HEK293 (cell line): ENCODE results near the gene CDH26.

Experiments
- CTCF ChIA-PET: fragments of 350-600 bp; formaldehyde crosslinking; extraction: SDS; loops from one replicate; lab custom pipeline; 2021; ENCODE audit warnings: antibody characterized with exemption; lab: Yijun Ruan, JAX
- POLR2A ChIA-PET: fragments of 300-600 bp; formaldehyde crosslinking; extraction: SDS; loops from one replicate; lab custom pipeline; 2020; ENCODE audit warnings: antibody characterized with exemption, inconsistent platforms; lab: Yijun Ruan, JAX
- H3K27ac ChIP-seq: fragments of 200-500 bp; sonication (Bioruptor generic); 2 replicates; pipeline ENCODE4 v1.5.1; 2014; ENCODE audit warnings: low read depth, low read length, control low read depth, inconsistent platforms; ENCODE audit errors: extremely low read depth
- H3K36me3 ChIP-seq, 2 experiments: fragments of 200-500 bp in 1 of 2; sonication (Bioruptor generic) in 1 of 2; 1 replicate in 1 of 2; 2 replicates in 1 of 2; pipeline ENCODE4 v1.5.1; 2014 to 2017; ENCODE audit warnings: inconsistent platforms in 2 of 2, low read length in 2 of 2; ENCODE audit not compliant: control insufficient read depth in 2 of 2, insufficient read depth in 1 of 2
- H3K4me1 ChIP-seq: fragments of 200-500 bp; sonication (Bioruptor generic); 2 replicates; pipeline ENCODE4 v1.5.1; 2014; ENCODE audit warnings: mild to moderate bottlenecking, low read length, inconsistent platforms; ENCODE audit not compliant: control insufficient read depth, insufficient read depth
- H3K4me3 ChIP-seq: 2 replicates; pipeline ENCODE4 v1.5.1; 2011; ENCODE audit warnings: low read depth, mild to moderate bottlenecking, control low read depth, low read length, moderate library complexity
- H3K9me3 ChIP-seq: fragments of 200-500 bp; sonication (Bioruptor generic); 2 replicates; pipeline ENCODE4 v1.5.1; 2014; ENCODE audit warnings: low read depth, low read length, inconsistent platforms; ENCODE audit not compliant: control insufficient read depth, insufficient read depth
- AEBP2 ChIP-seq: fragments of 450-650 bp; formaldehyde crosslinking; IDR thresholded peaks from 2 replicates; pipeline ENCODE4 v1.5.1; 2016; ENCODE audit warnings: missing biosample characterization, missing genetic modification characterization, borderline replicate concordance
- MEIS1 ChIP-seq: sonication (generic); formaldehyde crosslinking; IDR thresholded peaks from 2 replicates; pipeline ENCODE4 v1.8.1; 2022; ENCODE audit warnings: missing genetic modification reagents, mild to moderate bottlenecking, borderline replicate concordance
- REST ChIP-seq: fragments of 450-650 bp; formaldehyde crosslinking; IDR thresholded peaks from 2 replicates; pipeline ENCODE4 v1.5.1; 2016; ENCODE audit warnings: missing biosample characterization, missing genetic modification characterization
- SP7 ChIP-seq: fragments of 450-650 bp; formaldehyde crosslinking; IDR thresholded peaks from 2 replicates; pipeline ENCODE4 v1.5.1; 2016; ENCODE audit warnings: missing biosample characterization, missing genetic modification characterization
- ZBTB48 ChIP-seq: fragments of 450-650 bp; formaldehyde crosslinking; IDR thresholded peaks from 2 replicates; pipeline ENCODE4 v1.5.1; 2016; ENCODE audit warnings: missing biosample characterization, missing genetic modification characterization
- ZNF184 ChIP-seq: fragments of 450-650 bp; IDR thresholded peaks from 2 replicates; pipeline ENCODE4 v1.5.1; 2018; ENCODE audit warnings: missing biosample characterization, mild to moderate bottlenecking, missing genetic modification characterization
- ZNF223 ChIP-seq: fragments of 450-650 bp; formaldehyde crosslinking; IDR thresholded peaks from 2 replicates; pipeline ENCODE4 v1.5.1; 2016; ENCODE audit warnings: missing biosample characterization, missing genetic modification characterization
- ZNF501 ChIP-seq: fragments of 450-650 bp; formaldehyde crosslinking; IDR thresholded peaks from 2 replicates; pipeline ENCODE4 v1.5.1; 2016; ENCODE audit warnings: missing biosample characterization, missing genetic modification characterization
- ZNF513 ChIP-seq: fragments of 450-650 bp; IDR thresholded peaks from 2 replicates; pipeline ENCODE4 v1.5.1; 2018; ENCODE audit warnings: missing biosample characterization, missing genetic modification characterization
- ZNF548 ChIP-seq: fragments of 450-650 bp; formaldehyde crosslinking; IDR thresholded peaks from 2 replicates; pipeline ENCODE4 v1.5.1; 2016; ENCODE audit warnings: missing biosample characterization, missing genetic modification characterization
- TF ChIP-seq, protein P1 (sequence below): fragments of 450-650 bp; formaldehyde crosslinking; IDR thresholded peaks from 2 replicates; pipeline ENCODE4 v1.5.1; 2016; ENCODE audit warnings: missing biosample characterization, missing genetic modification characterization, low read depth
- TF ChIP-seq, protein P2 (sequence below): fragments of 450-650 bp; formaldehyde crosslinking; IDR thresholded peaks from 2 replicates; pipeline ENCODE4 v1.5.1; 2017; ENCODE audit warnings: missing biosample characterization, missing genetic modification characterization

The CDH26 gene

DNA sequence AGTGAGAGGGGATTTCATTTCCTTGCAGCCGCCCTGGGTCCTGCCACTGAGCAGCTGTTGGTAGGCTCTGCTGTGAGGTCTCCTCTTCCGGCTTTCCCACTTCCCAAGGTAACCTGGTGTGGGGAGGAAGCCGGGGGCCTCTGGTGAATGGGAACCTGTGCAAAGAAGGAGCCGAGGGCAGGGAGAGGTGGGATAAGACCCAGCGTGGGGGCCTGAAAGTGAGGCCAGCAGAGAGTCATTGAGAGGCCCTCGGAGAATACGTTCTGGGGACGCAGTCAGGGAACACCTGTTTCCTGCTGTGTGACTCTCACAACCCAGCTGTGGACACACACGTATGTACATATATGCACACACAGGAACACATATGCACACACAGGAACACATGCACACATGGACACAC lies 100.7 kb downstream of the CDH26 start:
- H3K36me3 ChIP-seq: no peaks in the 10 kb centered on the region
- TF ChIP-seq ZNF501 (tag by site-specific recombination) (no peak), REST (tag by site-specific recombination) (no peak), ZNF223 (tag by site-specific recombination) (no peak), MEIS1 (no peak), ZBTB48 (tag by site-specific recombination) (no peak)
- TF ChIP-seq, protein P1, sequence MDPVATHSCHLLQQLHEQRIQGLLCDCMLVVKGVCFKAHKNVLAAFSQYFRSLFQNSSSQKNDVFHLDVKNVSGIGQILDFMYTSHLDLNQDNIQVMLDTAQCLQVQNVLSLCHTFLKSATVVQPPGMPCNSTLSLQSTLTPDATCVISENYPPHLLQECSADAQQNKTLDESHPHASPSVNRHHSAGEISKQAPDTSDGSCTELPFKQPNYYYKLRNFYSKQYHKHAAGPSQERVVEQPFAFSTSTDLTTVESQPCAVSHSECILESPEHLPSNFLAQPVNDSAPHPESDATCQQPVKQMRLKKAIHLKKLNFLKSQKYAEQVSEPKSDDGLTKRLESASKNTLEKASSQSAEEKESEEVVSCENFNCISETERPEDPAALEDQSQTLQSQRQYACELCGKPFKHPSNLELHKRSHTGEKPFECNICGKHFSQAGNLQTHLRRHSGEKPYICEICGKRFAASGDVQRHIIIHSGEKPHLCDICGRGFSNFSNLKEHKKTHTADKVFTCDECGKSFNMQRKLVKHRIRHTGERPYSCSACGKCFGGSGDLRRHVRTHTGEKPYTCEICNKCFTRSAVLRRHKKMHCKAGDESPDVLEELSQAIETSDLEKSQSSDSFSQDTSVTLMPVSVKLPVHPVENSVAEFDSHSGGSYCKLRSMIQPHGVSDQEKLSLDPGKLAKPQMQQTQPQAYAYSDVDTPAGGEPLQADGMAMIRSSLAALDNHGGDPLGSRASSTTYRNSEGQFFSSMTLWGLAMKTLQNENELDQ (tag by site-specific recombination): no peak
- TF ChIP-seq, protein P2, sequence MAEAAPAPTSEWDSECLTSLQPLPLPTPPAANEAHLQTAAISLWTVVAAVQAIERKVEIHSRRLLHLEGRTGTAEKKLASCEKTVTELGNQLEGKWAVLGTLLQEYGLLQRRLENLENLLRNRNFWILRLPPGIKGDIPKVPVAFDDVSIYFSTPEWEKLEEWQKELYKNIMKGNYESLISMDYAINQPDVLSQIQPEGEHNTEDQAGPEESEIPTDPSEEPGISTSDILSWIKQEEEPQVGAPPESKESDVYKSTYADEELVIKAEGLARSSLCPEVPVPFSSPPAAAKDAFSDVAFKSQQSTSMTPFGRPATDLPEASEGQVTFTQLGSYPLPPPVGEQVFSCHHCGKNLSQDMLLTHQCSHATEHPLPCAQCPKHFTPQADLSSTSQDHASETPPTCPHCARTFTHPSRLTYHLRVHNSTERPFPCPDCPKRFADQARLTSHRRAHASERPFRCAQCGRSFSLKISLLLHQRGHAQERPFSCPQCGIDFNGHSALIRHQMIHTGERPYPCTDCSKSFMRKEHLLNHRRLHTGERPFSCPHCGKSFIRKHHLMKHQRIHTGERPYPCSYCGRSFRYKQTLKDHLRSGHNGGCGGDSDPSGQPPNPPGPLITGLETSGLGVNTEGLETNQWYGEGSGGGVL (tag by site-specific recombination): no peak
- ChIA-PET CTCF (interaction anchor here (0.7 to 2.9 kb wide), 6 partner anchors 35 to 1637 kb away, joined by 3 to 22 read pairs (median 3); no protein-coding TSS in a partner anchor), POLR2A (interaction anchor here (1.3 kb wide), 1 partner anchor 119 kb away, joined by 3 read pairs; the partner anchor contains the start of genes FAM217B and PPP1R3D)
- peaks cover 6% of the 10 kb centered on the region; the same call in 1 of the 2 replicates for H3K4me1 ChIP-seq
- H3K9me3 ChIP-seq: no peaks in the 10 kb centered on the region
- H3K27ac ChIP-seq: peak overlapping the region; percentile 89
- no peak overlapping the region for H3K4me3 ChIP-seq

DNA sequence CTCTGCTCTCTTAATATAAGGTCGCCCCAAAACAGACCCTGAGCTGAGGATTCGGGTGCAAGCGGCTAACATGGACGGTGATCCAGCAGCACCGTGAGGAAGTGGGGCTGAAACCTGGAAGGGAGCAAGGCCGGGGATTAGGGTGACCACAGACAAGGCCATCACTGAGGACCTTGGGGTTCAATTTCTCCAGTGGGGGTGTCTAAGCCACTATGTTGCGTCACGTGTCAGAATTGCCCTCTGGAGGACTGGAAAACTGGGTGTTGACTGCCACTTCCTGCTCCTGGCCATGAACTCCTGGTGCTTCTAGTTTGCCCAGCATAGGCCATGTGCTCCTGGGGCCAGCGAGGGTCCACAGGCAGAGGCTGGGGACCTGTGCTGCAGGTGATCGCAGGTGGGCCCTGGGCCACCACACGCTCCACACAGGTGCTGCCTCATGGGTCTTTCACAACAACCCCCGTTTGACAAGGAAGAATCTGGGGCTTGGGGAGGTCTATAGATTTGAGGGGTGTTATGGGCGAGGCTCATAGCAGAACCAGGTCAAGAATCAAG lies 101.9 kb downstream of the CDH26 start:
- H3K9me3 ChIP-seq: no peaks in the 10 kb centered on the region
- TF ChIP-seq ZNF184 (tag by site-specific recombination) (no peak), AEBP2 (tag by site-specific recombination) (no peak), ZNF548 (tag by site-specific recombination) (no peak), SP7 (tag by site-specific recombination) (no peak), ZNF513 (tag by site-specific recombination) (no peak)
- TF ChIP-seq, protein P1 (tag by site-specific recombination): no peak
- H3K4me3 ChIP-seq: no peak overlapping the region
- ChIA-PET POLR2A (no interaction called here), CTCF (no interaction called here)
- H3K36me3 ChIP-seq: no peaks in the 10 kb centered on the region
- H3K27ac ChIP-seq: no peak overlapping the region
- peaks cover 6% of the 10 kb centered on the region; the same call in 1 of the 2 replicates for H3K4me1 ChIP-seq
